B cell (primary cell): ENCODE measurements around the gene MOV10L1.

Source experiments
- CTCF ChIP-seq: fragments of 200-600 bp; IDR thresholded peaks from one replicate; pipeline ENCODE4 v1.8.0; 2022; ENCODE audit warnings: antibody characterized with exemption, mild to moderate bottlenecking
- EZH2 ChIP-seq: IDR thresholded peaks from 2 replicates; pipeline ENCODE4 v1.6.1; 2012; ENCODE audit warnings: borderline replicate concordance, low read depth, mild to moderate bottlenecking, moderate library complexity, low read length; ENCODE audit not compliant: insufficient read depth, poor library complexity, severe bottlenecking

DNA sequence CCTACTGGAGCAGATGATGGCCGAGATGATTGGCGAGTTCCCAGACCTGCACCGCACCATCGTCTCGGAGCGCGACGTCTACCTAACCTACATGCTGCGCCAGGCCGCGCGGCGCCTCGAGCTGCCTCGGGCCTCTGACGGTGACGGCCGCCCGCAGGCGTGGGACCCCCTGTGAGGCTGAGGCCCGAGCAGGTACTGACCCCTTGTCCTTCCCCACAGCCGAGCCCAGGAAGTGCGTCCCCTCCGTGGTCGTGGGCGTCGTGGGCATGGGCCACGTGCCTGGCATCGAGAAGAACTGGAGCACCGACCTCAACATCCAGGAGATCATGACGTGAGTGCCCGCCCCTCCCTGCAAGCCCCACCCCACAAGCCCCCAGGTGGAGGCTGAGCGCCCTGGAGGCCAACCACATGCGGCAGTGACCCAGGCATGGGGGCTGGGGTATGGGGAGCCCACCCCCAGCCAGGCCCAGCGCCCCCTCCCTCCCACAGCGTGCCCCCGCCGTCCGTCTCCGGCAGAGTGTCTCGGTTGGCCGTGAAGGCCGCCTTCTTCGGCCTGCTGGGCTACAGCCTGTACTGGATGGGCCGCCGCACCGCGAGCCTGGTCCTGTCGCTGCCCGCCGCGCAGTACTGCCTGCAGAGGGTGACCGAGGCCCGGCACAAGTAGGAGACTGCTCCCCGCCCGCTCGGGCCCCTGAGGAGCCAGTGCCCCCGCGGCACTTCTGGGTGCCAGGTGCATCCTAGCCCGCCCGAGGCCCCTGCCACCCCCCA, 108.2 kb downstream of the MOV10L1 start:
- TF ChIP-seq CTCF = no peak
- TF ChIP-seq EZH2 = no peak
